Epidermal melanocyte (primary cell): Measurements from ENCODE around the gene CDKAL1.

ENCODE experiments used
- DNase-seq: peaks from one replicate; pipeline ENCODE4 v3.0.0; 2011; ENCODE audit warnings: low spot score; ENCODE audit not compliant: insufficient read length

The CDKAL1 gene

GRCh38 chr6:21161707-21162106 lies 627.5 kb downstream of the CDKAL1 start:
- no peak for DNase-seq

GRCh38 chr6:21163110-21163837 lies 629.0 kb downstream of the CDKAL1 start:
- no peak for DNase-seq

GRCh38 chr6:21163838-21164180 lies 629.6 kb downstream of the CDKAL1 start:
- DNase-seq: no peak

GRCh38 chr6:21164768-21165326 lies 630.6 kb downstream of the CDKAL1 start:
- no peak for DNase-seq

GRCh38 chr6:21166754-21167153 lies 632.5 kb downstream of the CDKAL1 start:
- DNase-seq: no peak

- DNase-seq: no peak
Observed at GRCh38 chr6:21167790-21168189, 633.5 kb downstream of the CDKAL1 start.

GRCh38 chr6:21171801-21172200 lies 637.5 kb downstream of the CDKAL1 start:
- DNase-seq: no peak

- no peak for DNase-seq
Observed at GRCh38 chr6:21173031-21173430, 638.8 kb downstream of the CDKAL1 start.

- no peak for DNase-seq
Observed at GRCh38 chr6:21173678-21174077, 639.4 kb downstream of the CDKAL1 start.

GRCh38 chr6:21176197-21176596 lies 641.9 kb downstream of the CDKAL1 start:
- DNase-seq: no peak

GRCh38 chr6:21180155-21180554 lies 645.9 kb downstream of the CDKAL1 start:
- no peak for DNase-seq

GRCh38 chr6:21180800-21181337 lies 646.6 kb downstream of the CDKAL1 start:
- no peak for DNase-seq

GRCh38 chr6:21181866-21182265 lies 647.6 kb downstream of the CDKAL1 start:
- no peak for DNase-seq

GRCh38 chr6:21182589-21182988 lies 648.3 kb downstream of the CDKAL1 start:
- no peak for DNase-seq

GRCh38 chr6:21185861-21186478 lies 651.7 kb downstream of the CDKAL1 start:
- no peak for DNase-seq

- DNase-seq: no peak
Observed at GRCh38 chr6:21186479-21187055, 652.3 kb downstream of the CDKAL1 start.

GRCh38 chr6:21187485-21187884 lies 653.2 kb downstream of the CDKAL1 start:
- no peak for DNase-seq

- peak; percentile 57 for DNase-seq
Observed at GRCh38 chr6:21188505-21189223, 654.4 kb downstream of the CDKAL1 start.

- DNase-seq: no peak
Observed at GRCh38 chr6:21189759-21190158, 655.5 kb downstream of the CDKAL1 start.

- DNase-seq: no peak
Observed at GRCh38 chr6:21190701-21191100, 656.4 kb downstream of the CDKAL1 start.

GRCh38 chr6:21193790-21194475 lies 659.7 kb downstream of the CDKAL1 start:
- DNase-seq: no peak
